Stimulated activated CD4-positive, alpha-beta T cell treated with anti-CD3 and anti-CD28 coated beads, Interleukin-12 subunit alpha, Interleukin-12 subunit beta, amount 100 ng/mL, for 4 hours (primary cell): Measurements from ENCODE around the gene FOXK2.

Experiments used
- DNase-seq: peaks from one replicate; pipeline ENCODE4 v3.0.0-alpha.2; 2020

FOXK2 gene

DNA sequence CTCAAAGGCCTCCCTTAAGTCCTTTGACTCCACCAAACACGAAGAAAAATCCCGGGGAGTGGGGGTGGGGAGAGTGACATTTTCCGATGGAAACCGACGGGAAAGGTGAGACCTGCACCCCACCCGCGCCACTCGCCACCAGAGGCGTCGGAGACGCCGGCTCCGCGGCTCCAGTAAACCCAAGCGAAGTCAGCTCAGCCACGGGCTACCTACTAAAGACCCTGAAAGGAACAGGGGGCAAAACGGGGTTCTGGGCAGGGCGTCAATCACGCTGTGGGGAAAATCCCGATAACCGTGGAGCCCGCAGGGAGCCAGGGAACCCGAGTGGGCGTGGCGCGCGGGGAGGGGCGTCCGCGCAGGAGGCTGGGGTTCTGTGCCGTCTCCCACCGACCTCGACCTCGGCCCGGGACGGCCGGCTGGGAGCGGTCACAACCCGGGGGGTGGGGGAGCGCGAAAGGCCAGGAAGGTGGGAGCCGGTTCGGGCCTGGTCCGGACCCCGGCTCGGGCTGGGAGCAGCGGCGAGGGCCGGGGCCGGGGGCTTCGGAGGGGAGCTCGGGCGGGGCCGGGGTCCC, 128.1 kb downstream of the FOXK2 start:
- DNase-seq: peak; percentile 52

GRCh38 chr17:82648165-82648668, 128.7 kb downstream of the FOXK2 start, which contains the start of gene WDR45B:
WDR45B (minus strand) TSS chr17:82648444; CDS start chr17:82648340, 104 bp downstream.
- peak; percentile 89 for DNase-seq

- DNase-seq: no peak
These were observed 129.3 kb downstream of the FOXK2 start for GRCh38 chr17:82648742-82649331.

DNA sequence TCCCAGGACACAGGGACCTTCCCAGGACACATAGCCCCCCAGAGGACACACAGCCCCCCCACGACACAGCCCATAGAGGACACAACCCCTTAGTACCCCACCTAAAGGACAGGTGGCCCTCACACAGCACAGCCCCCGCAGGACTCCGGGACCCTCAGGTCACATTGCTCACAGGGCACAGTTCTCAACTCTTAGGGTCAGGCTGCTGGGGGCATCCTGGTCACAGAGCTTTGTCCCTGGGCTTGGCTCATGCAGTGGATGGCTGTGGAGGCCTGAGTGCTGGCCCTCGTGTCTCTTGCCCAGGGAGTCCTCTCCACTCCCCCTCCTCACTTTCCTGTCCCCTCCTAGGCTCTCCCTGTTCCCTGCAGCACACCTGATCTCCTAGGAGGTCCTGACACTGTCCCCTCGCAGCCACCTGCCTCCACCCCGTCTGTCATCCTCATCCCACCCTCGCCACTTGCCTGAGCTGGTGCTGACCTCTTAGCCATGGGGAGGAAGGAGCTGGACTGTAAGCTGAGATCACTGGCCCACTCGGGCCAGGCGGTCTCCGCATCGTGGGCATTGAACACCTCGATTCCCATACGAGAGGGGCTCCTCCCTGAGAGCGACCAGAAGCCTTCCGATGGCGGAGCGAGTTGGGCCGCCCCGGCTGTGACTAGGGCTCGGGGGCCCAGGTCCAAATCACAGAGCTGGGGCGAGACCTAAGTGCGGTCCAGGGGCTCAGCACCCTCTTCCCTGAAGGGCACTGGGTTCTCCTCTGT, 130.1 kb downstream of the FOXK2 start:
- DNase-seq: no peak

DNA sequence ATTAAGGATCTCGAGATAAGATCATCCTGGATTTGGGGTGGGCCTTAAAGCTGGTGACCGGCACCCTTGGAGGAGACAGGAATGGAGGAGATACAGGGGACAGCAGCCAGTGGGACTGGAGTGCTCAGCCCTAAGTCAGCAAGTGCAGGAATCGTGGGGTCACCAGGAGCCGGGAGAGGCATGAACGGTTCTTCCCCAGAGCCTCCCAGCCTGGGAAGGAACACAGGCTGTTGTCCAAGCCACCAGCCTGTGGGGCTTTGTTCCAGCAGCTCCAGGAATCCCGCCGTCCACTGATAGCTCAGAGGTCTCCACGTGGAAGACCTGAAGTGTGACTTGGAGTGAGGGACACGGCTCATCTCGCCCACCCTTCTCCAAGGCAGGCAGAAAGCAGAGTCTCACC, 131.2 kb downstream of the FOXK2 start:
- no peak for DNase-seq

GRCh38 chr17:82653651-82654528, 134.4 kb downstream of the FOXK2 start:
- no peak for DNase-seq
